Heart left ventricle (tissue), 13 donors: ENCODE data around the gene CD300LB.

Experiments used
- CTCF ChIP-seq, 12 donors: fragments of 200-600 bp; sonication (generic) in 4 of 12; IDR thresholded peaks; one replicate each; pipeline versions ENCODE4 v1.5.0 to v1.8.0; 2018 to 2022; ENCODE audit warnings: antibody characterized with exemption in 12 of 12, mild to moderate bottlenecking in 5 of 12
- POLR2A ChIP-seq, 2 donors: fragments of 450-650 bp; IDR thresholded peaks; one replicate each; pipeline ENCODE4 v1.6.1; 2017; ENCODE audit warnings: antibody characterized with exemption in 2 of 2, mild to moderate bottlenecking in 2 of 2, moderate library complexity in 2 of 2
- donor health status: ischemic (EF 13 %, LVEDD 7.1; RV severe dilation, severe dysfunction).
- donor health status: DM: no; HTN: yes; CAD: no.
- donor health status: DM: no; HTN: no; CAD: no.
- donor health status: ischemic (EF 25% LVEDD 6.9; RV normal size, moderate dysfunction).
- donor health status: ischemic (EF 25% LVEDD 5.7; RV mildly dilated, moderate dysfunction).
- donor health status: ischemic (EF 35%, LVEDD 5.7; RV mildly dilated, moderate dysfunction).
- donor health status: nonischemic (EF 11% LVEDD 7.7; RV severe dilation, severe dysfunction).
- donor health status: DM: yes; HTN: yes; CAD: no.
- donor health status: PGD.
- donor health status: ischemic (EF 29% LVEDD 5.4; RV normal size, mild dysfunction).
- donor health status: nonischemic (EF 23%, LVEDD 6.1; RV moderate dilation, normal function).

- TF ChIP-seq POLR2A (IDR thresholded peaks at IDR 0.05), result no peak
- no peak for TF ChIP-seq CTCF (IDR thresholded peaks at IDR 0.05)
Observed at GRCh38 chr17:74513987-74514631, 17.2 kb downstream of the CD300LB start.
